AG04450 (cell line): ENCODE results near the gene SPARC. TPM values are rescaled to one million over a fixed set of nuclear protein-coding genes. Genes with fewer than 3 reads are reported as not detected.

ENCODE experiments used
- CTCF ChIA-PET: fragments of 300-600, 350-600 bp; formaldehyde crosslinking; extraction: SDS; loops from one replicate; lab custom pipeline; 2022; ENCODE audit warnings: antibody characterized with exemption, inconsistent platforms; lab: Charles Lee
- POLR2A ChIA-PET: fragments of 350-600 bp; formaldehyde crosslinking; extraction: SDS; loops from one replicate; lab custom pipeline; 2021; ENCODE audit warnings: antibody characterized with exemption, inconsistent platforms; lab: Yijun Ruan, JAX
- DNase-seq: peaks from one replicate; pipeline ENCODE4 v3.0.0-alpha.2; 2011; ENCODE audit warnings: low read depth, low spot score
- H3K27ac ChIP-seq: one replicate; pipeline ENCODE4 v1.5.1; 2012; ENCODE audit warnings: low read depth, low read length, control low read depth
- H3K27me3 ChIP-seq: one replicate; pipeline ENCODE4 v1.6.0; 2012; ENCODE audit warnings: low read length; ENCODE audit not compliant: control insufficient read depth, insufficient read depth
- H3K4me3 ChIP-seq: 2 replicates; pipeline ENCODE4 v1.5.1; 2011; ENCODE audit warnings: mild to moderate bottlenecking, low read depth, low read length, control low read depth
- H3K9me3 ChIP-seq: 2 replicates; pipeline ENCODE4 v1.5.1; 2012; ENCODE audit warnings: low read length; ENCODE audit not compliant: control insufficient read depth, insufficient read depth
- CTCF ChIP-seq: IDR thresholded peaks from 2 replicates; pipeline ENCODE4 v1.5.1; 2011; ENCODE audit warnings: low read depth, low read length, control low read depth, inconsistent platforms
- polyA plus RNA-seq: library from polyadenylated mRNA; depleted of rRNA; stranded (reverse); fragments of >200 nt; gene quantifications from 2 replicates; pipeline ENCODE4 v1.2.3, GENCODE V29; 2011

Gene SPARC
- polyA plus RNA-seq, 1 experiment: 5,773 TPM

DNA sequence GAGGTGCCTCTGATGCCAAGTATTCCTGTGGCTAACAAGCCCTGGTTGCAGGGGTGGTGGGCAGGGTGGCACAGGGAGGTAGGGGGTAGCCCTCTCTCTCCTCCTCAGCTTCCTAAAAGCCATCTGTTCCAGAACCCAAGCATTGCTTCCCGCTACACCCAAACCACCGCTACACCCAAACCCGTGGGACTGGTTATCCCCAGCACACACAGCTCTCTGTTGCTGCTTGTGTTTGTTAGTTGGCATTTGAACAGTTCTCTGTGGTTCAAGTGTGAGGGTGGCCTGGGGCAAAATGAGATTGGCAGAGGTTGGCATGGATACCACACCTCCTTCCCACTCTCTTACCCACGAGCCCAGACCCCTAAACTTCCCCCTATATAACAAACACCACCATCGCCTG, 40.4 kb downstream of the SPARC start:
- peaks cover 13% of the 10 kb centered on the region for H3K27me3 ChIP-seq
- no peak overlapping the region for H3K27ac ChIP-seq
- H3K4me3 ChIP-seq: no peak overlapping the region
- no peaks in the 10 kb centered on the region for H3K9me3 ChIP-seq
- POLR2A ChIA-PET: no interaction called here
- no peak for DNase-seq
- TF ChIP-seq CTCF: no peak
- CTCF ChIA-PET: no interaction called here

DNA sequence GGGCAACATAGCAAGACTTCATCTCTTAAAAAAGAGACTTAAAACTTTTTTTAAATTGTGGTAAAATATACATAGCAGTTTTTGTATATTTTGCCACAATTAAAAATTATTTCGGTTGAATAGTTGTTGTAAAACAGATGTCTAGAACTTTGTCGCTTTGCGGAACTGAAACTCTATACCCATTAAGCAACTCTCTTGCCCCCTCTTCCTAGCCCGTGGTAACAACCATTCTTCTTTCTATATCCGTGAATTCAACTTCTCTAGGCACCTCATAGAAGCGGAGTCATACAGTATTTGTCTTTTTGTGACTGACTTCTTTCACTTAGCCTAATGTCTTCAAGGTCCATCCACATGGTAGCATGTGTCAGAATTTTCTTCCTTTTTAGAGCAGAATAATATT, 43.3 kb downstream of the SPARC start:
- no peak for DNase-seq
- CTCF ChIA-PET: interaction anchor here (0.6 to 1.9 kb wide), 3 partner anchors 9 to 120 kb away, joined by 3 to 7 read pairs (median 3); no protein-coding TSS in a partner anchor
- no peak for TF ChIP-seq CTCF
- Histone ChIP-seq H3K9me3 (no peaks in the 10 kb centered on the region), H3K4me3 (no peak overlapping the region), H3K27me3 (peaks cover 22% of the 10 kb centered on the region), H3K27ac (no peak overlapping the region)
- POLR2A ChIA-PET: no interaction called here

DNA sequence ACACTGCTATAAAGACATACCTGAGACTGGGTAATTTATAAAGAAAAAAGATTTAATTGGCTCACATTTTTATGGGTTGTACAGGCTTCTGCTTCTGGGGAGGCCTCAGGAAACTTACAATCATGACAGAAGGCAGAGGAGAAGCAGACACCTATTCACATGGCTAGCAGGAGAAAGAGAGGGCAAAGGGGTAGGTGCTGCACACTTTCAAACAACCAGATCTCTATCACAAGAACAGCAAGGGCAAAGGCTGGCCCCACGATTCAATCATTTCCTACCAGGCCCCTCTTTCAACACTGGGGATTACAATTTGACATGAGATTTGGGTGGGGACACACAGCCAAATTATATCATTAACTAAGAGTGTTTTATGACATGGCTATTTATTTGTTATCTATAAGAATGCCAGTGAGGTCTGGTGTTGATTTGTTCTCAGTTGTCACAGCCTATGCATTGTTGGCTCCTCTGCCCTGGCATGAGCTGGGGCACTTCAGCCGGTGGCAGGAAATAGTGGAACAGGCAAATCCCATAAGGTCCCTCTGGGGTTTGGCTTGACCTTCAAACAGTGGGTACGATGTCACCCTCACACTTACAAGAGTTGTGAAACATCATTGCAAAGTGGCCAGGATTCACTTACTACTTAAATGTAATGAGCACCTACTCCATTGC, 44.1 kb downstream of the SPARC start:
- Histone ChIP-seq H3K27me3 (peaks cover 24% of the 10 kb centered on the region), H3K4me3 (no peak overlapping the region), H3K9me3 (no peaks in the 10 kb centered on the region), H3K27ac (no peak overlapping the region)
- ChIA-PET CTCF (interaction anchor here (1.9 kb wide), 1 partner anchor 10 kb away, joined by 7 read pairs; no protein-coding TSS in a partner anchor), POLR2A (no interaction called here)
- no peak for DNase-seq
- TF ChIP-seq CTCF: no peak

DNA sequence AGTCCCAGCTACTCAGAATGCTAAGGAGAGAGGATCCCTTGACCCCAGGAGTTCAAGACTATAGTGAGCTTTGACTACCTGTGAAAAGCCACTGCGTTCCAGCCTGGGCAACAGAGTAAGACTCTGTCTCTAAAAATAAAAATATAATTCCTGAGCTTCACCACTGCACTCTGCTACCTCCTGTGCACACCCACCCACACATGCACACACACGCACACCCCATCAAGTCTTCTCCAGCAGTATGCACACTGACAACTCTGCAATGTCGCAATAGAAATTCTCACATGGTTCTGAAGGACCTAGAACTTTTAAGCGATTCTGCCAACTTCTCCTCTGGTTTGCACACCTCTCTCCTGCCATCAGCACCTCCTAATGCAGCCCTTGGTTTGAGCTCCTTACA, 48.1 kb downstream of the SPARC start:
- ChIA-PET CTCF (interaction anchor here (5.0 kb wide), 1 partner anchor 14 kb away, joined by 42 read pairs; no protein-coding TSS in a partner anchor), POLR2A (no interaction called here)
- no peak overlapping the region for H3K27ac ChIP-seq
- no peak for DNase-seq
- H3K27me3 ChIP-seq: peaks cover 27% of the 10 kb centered on the region
- TF ChIP-seq CTCF: no peak
- H3K4me3 ChIP-seq: no peak overlapping the region
- H3K9me3 ChIP-seq: no peaks in the 10 kb centered on the region

DNA sequence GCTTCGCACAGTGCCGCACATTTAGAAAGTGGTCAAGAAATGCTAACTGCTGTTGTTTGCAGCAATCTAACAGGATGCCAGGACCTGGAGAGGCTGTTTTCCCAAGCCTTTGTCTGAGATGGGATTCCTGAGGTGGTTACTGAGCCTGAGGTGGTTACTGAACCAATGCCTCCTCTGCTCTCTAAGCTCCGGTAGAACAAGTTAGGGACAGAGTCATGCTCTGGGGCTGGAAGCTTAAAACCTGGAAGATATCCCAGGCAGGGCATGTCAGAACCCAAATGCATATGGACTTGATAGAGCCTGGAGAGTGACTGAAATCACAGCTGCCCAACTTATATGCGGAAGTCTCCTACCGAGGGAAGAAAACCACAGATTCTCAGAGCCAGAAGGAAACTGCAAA, 49.0 kb downstream of the SPARC start:
- POLR2A ChIA-PET: no interaction called here
- peaks cover 20% of the 10 kb centered on the region for H3K27me3 ChIP-seq
- no peak overlapping the region for H3K4me3 ChIP-seq
- CTCF ChIA-PET: interaction anchor here (0.5 to 5.0 kb wide), 2 partner anchors 15 to 635 kb away, joined by 3 to 42 read pairs; no protein-coding TSS in a partner anchor
- H3K27ac ChIP-seq: no peak overlapping the region
- DNase-seq: no peak
- no peak for TF ChIP-seq CTCF
- H3K9me3 ChIP-seq: no peaks in the 10 kb centered on the region
